Measurements from ENCODE around the gene PDXDC1. TPM values are rescaled to one million over a fixed set of nuclear protein-coding genes. Genes with fewer than 3 reads are reported as not detected.
A peak's percentile ranks its signal among the peaks of the same experiment; 100 is the strongest.

PDXDC1 gene
- total and polyA plus RNA-seq, 4 donors = 35.7 to 109 (median 69.6) TPM

GRCh38 chr16:15032547-15033308 lies 57.9 kb downstream of the PDXDC1 start:
- DNase-seq (peak in 2 of 3 donors; percentile 26 to 45), ATAC-seq (ENCODE audit: insufficient read depth, low FRiP score) (no peak)
- Histone ChIP-seq H3K36me3 (ENCODE audit: control insufficient read depth in 4 of 4, insufficient read depth in 4 of 4, low read length in 4 of 4) (peaks cover 11 to 64% (median 40%) of the 10 kb centered on the region in 4 donors), H3K4me1 (ENCODE audit: control insufficient read depth in 5 of 5, insufficient read depth in 5 of 5, low read length in 5 of 5) (no peaks in the 10 kb centered on the region), H3K27ac (ENCODE audit: low read depth in 1 of 2, low read length in 1 of 2) (peak overlapping the region in 1 of 2 donors; percentile 1), H3K4me3 (no peak overlapping the region), H3K9ac (ENCODE audit: insufficient read depth in 1 of 2, low read length in 2 of 2) (no peak overlapping the region), H3K9me3 (ENCODE audit: control insufficient read depth in 4 of 4, insufficient read depth in 3 of 4, low read length in 3 of 4) (no peaks in the 10 kb centered on the region), H3K27me3 (ENCODE audit: control insufficient read depth in 3 of 3, insufficient read depth in 3 of 3, low read length in 2 of 3) (no peaks in the 10 kb centered on the region)
- 81 to 89% methylated on average over 13 of the region's 13 CpGs for WGBS, 2 donors
- no peak for TF ChIP-seq CTCF (IDR thresholded peaks at IDR 0.05; ENCODE audit: control extremely low read depth, extremely low read depth)

GRCh38 chr16:15033309-15033707 lies 58.5 kb downstream of the PDXDC1 start:
- no peaks in the 10 kb centered on the region for H3K27me3 ChIP-seq (ENCODE audit: control insufficient read depth in 3 of 3, insufficient read depth in 3 of 3, low read length in 2 of 3)
- DNase-seq (no peak), ATAC-seq (ENCODE audit: insufficient read depth, low FRiP score) (no peak)
- no peak overlapping the region for H3K9ac ChIP-seq (ENCODE audit: insufficient read depth in 1 of 2, low read length in 2 of 2)
- TF ChIP-seq CTCF (IDR thresholded peaks at IDR 0.05; ENCODE audit: control extremely low read depth, extremely low read depth) = no peak
- no peaks in the 10 kb centered on the region for H3K9me3 ChIP-seq (ENCODE audit: control insufficient read depth in 4 of 4, insufficient read depth in 3 of 4, low read length in 3 of 4)
- no peak overlapping the region for H3K4me3 ChIP-seq
- no peaks in the 10 kb centered on the region for H3K4me1 ChIP-seq (ENCODE audit: control insufficient read depth in 5 of 5, insufficient read depth in 5 of 5, low read length in 5 of 5)
- peak overlapping the region; percentile 6 to 47 for H3K27ac ChIP-seq (ENCODE audit: low read depth in 1 of 2, low read length in 1 of 2)
- WGBS, 2 donors = 81 to 89% methylated on average over 14 of the region's 14 CpGs
- H3K36me3 ChIP-seq (ENCODE audit: control insufficient read depth in 4 of 4, insufficient read depth in 4 of 4, low read length in 4 of 4) = peaks cover 11 to 62% (median 40%) of the 10 kb centered on the region in 4 donors

GRCh38 chr16:15034266-15035162 lies 59.7 kb downstream of the PDXDC1 start:
- no peaks in the 10 kb centered on the region for H3K9me3 ChIP-seq (ENCODE audit: control insufficient read depth in 4 of 4, insufficient read depth in 3 of 4, low read length in 3 of 4)
- no peaks in the 10 kb centered on the region for H3K27me3 ChIP-seq (ENCODE audit: control insufficient read depth in 3 of 3, insufficient read depth in 3 of 3, low read length in 2 of 3)
- H3K36me3 ChIP-seq (ENCODE audit: control insufficient read depth in 4 of 4, insufficient read depth in 4 of 4, low read length in 4 of 4) = peaks cover 16 to 66% (median 42%) of the 10 kb centered on the region in 4 donors
- no peak overlapping the region for H3K9ac ChIP-seq (ENCODE audit: insufficient read depth in 1 of 2, low read length in 2 of 2)
- ATAC-seq (ENCODE audit: insufficient read depth, low FRiP score) = no peak
- WGBS, 2 donors = 72 to 81% methylated on average over 21 to 23 of the region's 23 CpGs
- peak overlapping the region in 1 of 2 donors; percentile 82 for H3K27ac ChIP-seq (ENCODE audit: low read depth in 1 of 2, low read length in 1 of 2)
- no peak for DNase-seq
- no peak overlapping the region for H3K4me3 ChIP-seq
- H3K4me1 ChIP-seq (ENCODE audit: control insufficient read depth in 5 of 5, insufficient read depth in 5 of 5, low read length in 5 of 5) = no peaks in the 10 kb centered on the region
- TF ChIP-seq CTCF (IDR thresholded peaks at IDR 0.05; ENCODE audit: control extremely low read depth, extremely low read depth) = no peak
